NCI-H460 (cell line): Measurements from ENCODE around the gene SLC12A6. TPM values are rescaled to one million over a fixed set of nuclear protein-coding genes. Genes with fewer than 3 reads are reported as not detected.
"Not testable (repeated sequence)": the region's sequence is repeated elsewhere in the genome, so short reads cannot be mapped to it uniquely, and the experiment has no call there.

Experiments
- DNase-seq: peaks from one replicate; pipeline ENCODE4 v3.0.0-alpha.2; 2016; ENCODE audit warnings: low read depth; ENCODE audit errors: extremely low read depth
- small RNA-seq, 2 experiments: library from RNA; depleted of rRNA; stranded (forward); fragments of <200 nt; gene quantifications; one replicate each; pipeline ENCODE3, GENCODE V24; 2014
- total RNA-seq: library from RNA; depleted of rRNA; stranded (reverse); fragments of >200 nt; shearing (Covaris generic); gene quantifications from 2 replicates; pipeline ENCODE4 v1.2.3, GENCODE V29; 2014; rRNA removed

SLC12A6 gene
- total RNA-seq, 1 experiment from 2014 or later, result 6.5 TPM

- DNase-seq, result peak; percentile 92
Observed at GRCh38 chr15:34209421-34210282, 127.9 kb downstream of the SLC12A6 start, which contains the start of gene KATNBL1. Gene KATNBL1, minus strand, starts transcription at chr15:34210096. Its CDS starts 46,420 bp downstream, at chr15:34163676.

DNA sequence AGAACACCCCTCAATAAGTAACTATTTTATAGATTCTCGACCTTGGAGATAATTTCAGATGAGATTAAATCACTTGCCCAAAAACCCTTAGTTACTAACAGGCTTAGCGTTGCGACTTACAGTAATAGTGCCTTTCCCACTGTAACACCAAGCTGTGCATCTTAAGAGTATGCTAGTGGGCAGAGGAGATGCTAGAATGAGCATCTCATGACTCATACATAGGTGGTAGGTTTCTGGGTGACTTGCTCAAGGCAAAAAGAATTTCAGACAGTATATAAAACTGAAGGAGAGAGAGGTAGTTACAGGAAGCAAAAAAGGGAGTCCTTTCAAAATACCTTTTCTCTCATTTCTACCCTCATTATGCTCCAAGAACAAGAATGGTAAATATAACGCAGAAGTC is 131.6 kb downstream of the SLC12A6 start:
- DNase-seq, result no peak

- DNase-seq, result no peak
Observed at GRCh38 chr15:34203936-34204335, 133.6 kb downstream of the SLC12A6 start.

- no peak for DNase-seq
Observed at GRCh38 chr15:34203305-34203704, 134.3 kb downstream of the SLC12A6 start.

GRCh38 chr15:34193272-34193671 is 144.3 kb downstream of the SLC12A6 start:
- not testable (repeated sequence) for DNase-seq

- no peak for DNase-seq
Observed at GRCh38 chr15:34188711-34189110, 148.9 kb downstream of the SLC12A6 start.

DNA sequence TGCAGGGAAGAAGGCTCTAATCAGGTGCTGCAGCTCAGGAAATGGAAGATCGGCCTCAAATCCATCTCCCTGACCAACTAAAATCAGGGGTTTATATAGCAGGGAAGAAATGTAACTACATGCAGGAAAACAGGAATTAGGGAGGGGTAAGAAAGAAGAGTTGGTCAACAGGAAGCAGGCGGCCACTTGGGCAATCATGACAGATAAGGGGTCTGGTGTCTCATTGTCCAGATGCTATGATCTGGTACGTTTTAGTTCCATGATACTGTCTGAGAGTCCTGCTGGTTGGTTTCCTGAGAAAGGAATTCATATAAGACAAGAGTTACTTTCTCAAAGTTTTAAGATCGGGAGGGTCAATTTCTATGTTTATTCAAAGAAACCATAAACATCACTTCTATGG is 151.9 kb downstream of the SLC12A6 start:
- no peak for DNase-seq

- no peak for DNase-seq
Observed at GRCh38 chr15:34182942-34183341, 154.6 kb downstream of the SLC12A6 start.

Small RNA genes within 50 kb of the gene (small RNA-seq; reads per million reads assigned to genes)
- gene MIR1233-1 (0 reads per million in 2 experiments), gene RF00019 (0 reads per million in 2 experiments)

Other genes with a start within 250 kb of the SLC12A6 start
- 64.8 and 83.2 TPM in 2 replicates for gene EMC7, start 235.9 kb downstream of the SLC12A6 start, total RNA-seq
- 2.0 and 2.6 TPM in 2 replicates for gene PGBD4, start 235.7 kb downstream of the SLC12A6 start, total RNA-seq
- gene KATNBL1, start 127.7 kb downstream of the SLC12A6 start, total RNA-seq, result 40.9 and 55.2 TPM in 2 replicates
- 128 and 147 TPM in 2 replicates for gene EMC4, start 112.8 kb downstream of the SLC12A6 start, total RNA-seq
- gene NOP10, start 5.4 kb upstream of the SLC12A6 start, total RNA-seq, result 312 and 376 TPM in 2 replicates
- not detected in 2 replicates for gene NUTM1, start 5.5 kb upstream of the SLC12A6 start, total RNA-seq
- gene LPCAT4, start 29.4 kb upstream of the SLC12A6 start, total RNA-seq, result 12.6 and 14.1 TPM in 2 replicates
- gene GOLGA8A, start 100.0 kb upstream of the SLC12A6 start, total RNA-seq, result 3.0 and 6.3 TPM in 2 replicates
- gene GOLGA8B, start 245.9 kb upstream of the SLC12A6 start, total RNA-seq, result 31.7 and 55.3 TPM in 2 replicates